H9 (cell line): ENCODE measurements around the gene RPRD1A. TPM values are rescaled to one million over a fixed set of nuclear protein-coding genes. Genes with fewer than 3 reads are reported as not detected.
"Not testable (repeated sequence)": the region's sequence is repeated elsewhere in the genome, so short reads cannot be mapped to it uniquely, and the experiment has no call there.

Experiments used
- DNase-seq: peaks from one replicate; pipeline ENCODE4 v3.0.0-alpha.2; 2017
- H2AFZ ChIP-seq: one replicate; pipeline ENCODE4 v1.6.1; 2013; ENCODE audit warnings: mild to moderate bottlenecking, low read length, control low read depth, moderate library complexity
- H2AK5ac ChIP-seq: 2 replicates; pipeline ENCODE4 v1.6.1; 2013; ENCODE audit warnings: low read length, control low read depth, mixed read lengths; ENCODE audit not compliant: insufficient read length
- H2BK120ac ChIP-seq: one replicate; pipeline ENCODE4 v1.6.1; 2013; ENCODE audit warnings: low read depth, mild to moderate bottlenecking, low read length, control low read depth, inconsistent platforms; ENCODE audit not compliant: poor library complexity, severe bottlenecking
- H2BK12ac ChIP-seq: 2 replicates; pipeline ENCODE4 v1.6.1; 2013; ENCODE audit warnings: low read length, control low read depth, mixed read lengths, low read depth; ENCODE audit not compliant: insufficient read length
- H2BK15ac ChIP-seq: 2 replicates; pipeline ENCODE4 v1.6.1; 2013; ENCODE audit warnings: low read depth, low read length, control low read depth
- H2BK20ac ChIP-seq: one replicate; pipeline ENCODE4 v1.6.1; 2013; ENCODE audit warnings: low read depth, mild to moderate bottlenecking, low read length, control low read depth, inconsistent platforms; ENCODE audit not compliant: poor library complexity, severe bottlenecking
- H2BK5ac ChIP-seq: 2 replicates; pipeline ENCODE4 v1.6.1; 2013; ENCODE audit warnings: low read length, control low read depth, mixed read lengths; ENCODE audit not compliant: insufficient read length
- H3K14ac ChIP-seq: 2 replicates; pipeline ENCODE4 v1.6.1; 2013; ENCODE audit warnings: low read length, control low read depth; ENCODE audit not compliant: insufficient read depth
- H3K18ac ChIP-seq: 2 replicates; pipeline ENCODE4 v1.6.1; 2013; ENCODE audit warnings: low read depth, mild to moderate bottlenecking, mixed read lengths, low read length, control low read depth; ENCODE audit not compliant: insufficient read length
- H3K23ac ChIP-seq: 2 replicates; pipeline ENCODE4 v1.6.1; 2013; ENCODE audit warnings: low read length, control low read depth, mixed read lengths, low read depth; ENCODE audit not compliant: insufficient read length
- H3K23me2 ChIP-seq: 2 replicates; pipeline ENCODE4 v1.6.1; 2013; ENCODE audit warnings: low read depth, mild to moderate bottlenecking, mixed read lengths, low read length, control low read depth; ENCODE audit not compliant: insufficient read length, poor library complexity, severe bottlenecking
- H3K27ac ChIP-seq: 2 replicates; pipeline ENCODE4 v1.5.1; 2013; ENCODE audit warnings: low read length, control low read depth, mixed read lengths, low read depth; ENCODE audit not compliant: insufficient read length
- H3K27me3 ChIP-seq: 2 replicates; pipeline ENCODE4 v1.6.1; 2013; ENCODE audit warnings: low read length, control low read depth, inconsistent platforms; ENCODE audit not compliant: insufficient read depth
- H3K4ac ChIP-seq: 2 replicates; pipeline ENCODE4 v1.6.1; 2013; ENCODE audit warnings: low read depth, mild to moderate bottlenecking, control low read depth, inconsistent platforms, low read length, moderate library complexity
- H3K4me1 ChIP-seq: 2 replicates; pipeline ENCODE4 v1.6.1; 2013; ENCODE audit warnings: low read length, control low read depth, inconsistent platforms; ENCODE audit not compliant: insufficient read depth
- H3K4me2 ChIP-seq: 2 replicates; pipeline ENCODE4 v1.6.1; 2013; ENCODE audit warnings: low read length, control low read depth, mixed read lengths; ENCODE audit not compliant: insufficient read length, insufficient read depth
- H3K56ac ChIP-seq: 2 replicates; pipeline ENCODE4 v1.6.1; 2013; ENCODE audit warnings: low read depth, mild to moderate bottlenecking, mixed read lengths, low read length, control low read depth; ENCODE audit not compliant: insufficient read length
- H3K79me1 ChIP-seq: 2 replicates; pipeline ENCODE4 v1.6.1; 2013; ENCODE audit warnings: low read depth, mild to moderate bottlenecking, moderate library complexity, low read length, control low read depth, inconsistent platforms; ENCODE audit not compliant: insufficient read depth, poor library complexity, severe bottlenecking
- H3K79me2 ChIP-seq: 2 replicates; pipeline ENCODE4 v1.6.1; 2013; ENCODE audit warnings: low read length, control low read depth, inconsistent platforms; ENCODE audit not compliant: insufficient read depth
- H3K9ac ChIP-seq: 2 replicates; pipeline ENCODE4 v1.6.1; 2013; ENCODE audit warnings: low read length, control low read depth, mixed read lengths; ENCODE audit not compliant: insufficient read length; ENCODE audit errors: extremely low read depth
- H3K9me3 ChIP-seq: one replicate; pipeline ENCODE4 v1.6.1; 2013; ENCODE audit warnings: low read depth, low read length, inconsistent platforms; ENCODE audit not compliant: control insufficient read depth
- H3T11ph ChIP-seq: one replicate; pipeline ENCODE4 v1.6.1; 2013; ENCODE audit warnings: mild to moderate bottlenecking, low read length, control low read depth, inconsistent platforms
- H4K20me1 ChIP-seq: one replicate; pipeline ENCODE4 v1.6.1; 2013; ENCODE audit not compliant: control insufficient read depth, insufficient read length, insufficient read depth
- H4K5ac ChIP-seq: 2 replicates; pipeline ENCODE4 v1.6.1; 2013; ENCODE audit warnings: low read depth, mild to moderate bottlenecking, mixed read lengths, low read length, control low read depth; ENCODE audit not compliant: insufficient read length
- H4K8ac ChIP-seq: replicated peaks from 2 replicates; pipeline ENCODE4 v1.6.1; 2013; ENCODE audit warnings: low read length, control low read depth, mixed read lengths, low read depth; ENCODE audit not compliant: insufficient read length
- H4K91ac ChIP-seq: 2 replicates; pipeline ENCODE4 v1.6.1; 2013; ENCODE audit warnings: low read depth, mild to moderate bottlenecking, moderate library complexity, mixed read lengths, low read length, control low read depth; ENCODE audit not compliant: insufficient read length
- H3K27ac Mint-ChIP-seq, 3 experiments: 2 replicates in 2 of 3; 3 replicates in 1 of 3; pipeline ENCODE4 v1.8.0; 2020 to 2021; ENCODE audit warnings: mixed read lengths in 3 of 3, mild to moderate bottlenecking in 1 of 3, moderate library complexity in 1 of 3
- H3K27me3 Mint-ChIP-seq: 2 replicates; pipeline ENCODE4 v1.8.0; 2021; ENCODE audit warnings: low read depth, mild to moderate bottlenecking, moderate library complexity, mixed read lengths
- H3K36me3 Mint-ChIP-seq, 3 experiments: 2 replicates in 2 of 3; 3 replicates in 1 of 3; pipeline ENCODE4 v1.8.0; 2020 to 2021; ENCODE audit warnings: low read depth in 3 of 3, mixed read lengths in 3 of 3; ENCODE audit not compliant: insufficient read depth in 1 of 3
- H3K4me1 Mint-ChIP-seq, 2 experiments: 2 replicates each; pipeline ENCODE4 v1.8.0; 2020; ENCODE audit warnings: mixed read lengths in 2 of 2
- H3K4me3 Mint-ChIP-seq, 2 experiments: 2 replicates in 1 of 2; 3 replicates in 1 of 2; pipeline ENCODE4 v1.8.0; 2020 to 2021; ENCODE audit warnings: mild to moderate bottlenecking in 2 of 2, mixed read lengths in 2 of 2, moderate library complexity in 1 of 2
- H3K9me3 Mint-ChIP-seq, 2 experiments: 2 replicates in 1 of 2; 3 replicates in 1 of 2; pipeline ENCODE4 v1.8.0; 2020; ENCODE audit warnings: mild to moderate bottlenecking in 2 of 2, mixed read lengths in 2 of 2, moderate library complexity in 1 of 2
- WGBS: extraction: QIAGEN DNeasy Blood & Tissue Kit; methylation state at CpG from one replicate; pipeline ENCODE4 v1.1.7; 2013; ENCODE audit warnings: missing lambda C conversion rate, low lambda C conversion rate, mixed read lengths; ENCODE audit not compliant: insufficient read length; ENCODE audit errors: extremely low coverage; 5-methylcytosine and 5-hydroxymethylcytosine counted together
- total RNA-seq: library from RNA; stranded (reverse); gene quantifications from 2 replicates; pipeline ENCODE4 v1.2.1, GENCODE V29; 2021
- TF ChIP-seq, protein P1 (sequence below): fragments of 200-600 bp; sonication (generic); conservative IDR thresholded peaks from 3 replicates; pipeline ENCODE4 v1.8.0; 2021; ENCODE audit warnings: antibody characterized with exemption, mild to moderate bottlenecking

The RPRD1A gene
- total RNA-seq, 1 experiment from 2014 or later = 107 TPM

DNA sequence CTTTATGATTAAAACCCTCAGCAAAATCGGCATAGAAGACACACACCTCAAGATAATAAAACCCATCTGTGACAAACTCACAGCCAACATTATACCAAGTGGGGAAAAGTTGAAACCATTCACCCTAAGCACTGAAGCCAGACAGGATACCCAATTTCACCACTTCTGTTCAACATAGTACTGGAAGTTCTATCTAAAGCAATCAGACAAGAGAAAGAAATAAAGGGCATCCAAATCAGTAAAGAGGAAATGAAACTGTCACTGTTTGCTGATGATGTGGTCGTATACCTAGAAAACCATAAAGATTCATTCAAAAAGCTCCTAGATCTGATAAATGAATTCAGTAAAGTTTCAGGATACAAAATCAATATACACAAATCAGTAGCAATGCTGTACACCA lies 16.4 kb upstream of the RPRD1A start:
- H3K36me3 Mint-ChIP-seq = peaks cover 0 to 13% (median 4%) of the 10 kb centered on the region in 3 experiments; a peak in 4 of 7 replicates

DNA sequence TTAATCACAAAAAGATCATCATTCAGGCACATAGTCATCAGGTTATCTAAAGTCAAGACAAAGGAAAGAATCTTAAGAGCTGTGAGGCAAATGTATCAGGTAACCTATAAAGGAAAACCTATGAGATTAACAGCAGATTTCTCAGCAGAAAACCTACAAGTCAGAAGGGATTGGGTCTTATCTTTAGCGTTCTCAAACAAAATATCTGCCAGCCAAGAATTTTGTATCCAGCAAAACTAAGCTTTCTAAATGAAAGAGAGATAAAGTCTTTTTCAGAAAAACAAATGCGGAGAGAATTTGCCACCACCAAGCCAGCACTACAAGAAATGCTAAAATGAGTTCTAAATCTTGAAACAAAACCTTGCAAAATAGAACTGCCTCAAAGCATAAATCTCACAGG lies 13.8 kb upstream of the RPRD1A start:
- not testable (repeated sequence) for H3K4me1 ChIP-seq, DNase-seq, H3K18ac ChIP-seq, H3K79me1 ChIP-seq, H4K91ac ChIP-seq, H3K56ac ChIP-seq, H4K8ac ChIP-seq, H3K14ac ChIP-seq, H2BK120ac ChIP-seq, H4K5ac ChIP-seq, H3K9me3 ChIP-seq, H3T11ph ChIP-seq, H3K4me2 ChIP-seq, H3K4me3 Mint-ChIP-seq, H4K20me1 ChIP-seq, H3K9ac ChIP-seq, H3K27ac ChIP-seq, H3K4ac ChIP-seq, H3K79me2 ChIP-seq, H3K23ac ChIP-seq, H3K23me2 ChIP-seq, H3K27me3 ChIP-seq, H2BK20ac ChIP-seq, H2BK5ac ChIP-seq, H2AK5ac ChIP-seq, H2BK12ac ChIP-seq, H3K4me1 Mint-ChIP-seq, H2BK15ac ChIP-seq, H2AFZ ChIP-seq, H3K27me3 Mint-ChIP-seq, H3K27ac Mint-ChIP-seq
- H3K36me3 Mint-ChIP-seq = peaks cover 0 to 13% (median 4%) of the 10 kb centered on the region in 3 experiments; a peak in 4 of 7 replicates
- peaks cover 24 to 26% of the 10 kb centered on the region in 2 experiments for H3K9me3 Mint-ChIP-seq
- WGBS = no CpG with 5 or more reads among the region's 2 CpGs

More for the DNA sequence above, 16.4 kb upstream of the RPRD1A start:
- Histone ChIP-seq H2BK20ac (no peak overlapping the region), H4K5ac (no peak overlapping the region), H4K8ac (no peak overlapping the region), H3K9me3 (no peaks in the 10 kb centered on the region), H3K27me3 (no peaks in the 10 kb centered on the region), H3K4me2 (no peak overlapping the region), H3K79me2 (no peaks in the 10 kb centered on the region), H3K56ac (no peak overlapping the region), H3K79me1 (no peaks in the 10 kb centered on the region), H2AK5ac (no peak overlapping the region), H3K4ac (no peak overlapping the region), H3K18ac (no peak overlapping the region), H3K4me1 (no peaks in the 10 kb centered on the region), H3K27ac (no peak overlapping the region), H3K9ac (no peak overlapping the region), H3K14ac (no peak overlapping the region), H2AFZ (no peak overlapping the region), H2BK12ac (no peak overlapping the region), H3T11ph (no peak overlapping the region), H4K20me1 (no peaks in the 10 kb centered on the region), H4K91ac (no peak overlapping the region), H3K23ac (no peak overlapping the region), H2BK15ac (no peak overlapping the region), H3K23me2 (no peaks in the 10 kb centered on the region), H2BK5ac (no peak overlapping the region), H2BK120ac (no peak overlapping the region)
- Mint-ChIP-seq H3K27me3 (peaks cover 6% of the 10 kb centered on the region), H3K4me1 (no peaks in the 10 kb centered on the region), H3K27ac (no peak overlapping the region), H3K4me3 (no peak overlapping the region), H3K9me3 (peaks cover 18 to 24% of the 10 kb centered on the region in 2 experiments)
- TF ChIP-seq, protein P1, sequence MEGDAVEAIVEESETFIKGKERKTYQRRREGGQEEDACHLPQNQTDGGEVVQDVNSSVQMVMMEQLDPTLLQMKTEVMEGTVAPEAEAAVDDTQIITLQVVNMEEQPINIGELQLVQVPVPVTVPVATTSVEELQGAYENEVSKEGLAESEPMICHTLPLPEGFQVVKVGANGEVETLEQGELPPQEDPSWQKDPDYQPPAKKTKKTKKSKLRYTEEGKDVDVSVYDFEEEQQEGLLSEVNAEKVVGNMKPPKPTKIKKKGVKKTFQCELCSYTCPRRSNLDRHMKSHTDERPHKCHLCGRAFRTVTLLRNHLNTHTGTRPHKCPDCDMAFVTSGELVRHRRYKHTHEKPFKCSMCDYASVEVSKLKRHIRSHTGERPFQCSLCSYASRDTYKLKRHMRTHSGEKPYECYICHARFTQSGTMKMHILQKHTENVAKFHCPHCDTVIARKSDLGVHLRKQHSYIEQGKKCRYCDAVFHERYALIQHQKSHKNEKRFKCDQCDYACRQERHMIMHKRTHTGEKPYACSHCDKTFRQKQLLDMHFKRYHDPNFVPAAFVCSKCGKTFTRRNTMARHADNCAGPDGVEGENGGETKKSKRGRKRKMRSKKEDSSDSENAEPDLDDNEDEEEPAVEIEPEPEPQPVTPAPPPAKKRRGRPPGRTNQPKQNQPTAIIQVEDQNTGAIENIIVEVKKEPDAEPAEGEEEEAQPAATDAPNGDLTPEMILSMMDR = no peak
- no CpG with 5 or more reads among the region's 2 CpGs for WGBS
- DNase-seq = no peak
